ENCODE results near the gene GNPDA1. TPM values are rescaled to one million over a fixed set of nuclear protein-coding genes. Genes with fewer than 3 reads are reported as not detected.

The GNPDA1 gene
- total RNA-seq, 2 experiments from 2014 or later = 34.9 to 41.0 TPM

GRCh38 chr5:141965071-141965470 is 47.8 kb downstream of the GNPDA1 start:
- POLR2A ChIA-PET = no interaction called here
- Mint-ChIP-seq H3K27ac (no peak overlapping the region), H3K36me3 (ENCODE audit: low read depth) (peaks cover 2% of the 10 kb centered on the region), H3K9me3 (ENCODE audit: insufficient read depth) (no peaks in the 10 kb centered on the region), H3K4me1 (ENCODE audit: low read depth) (peaks cover 41% of the 10 kb centered on the region), H3K4me3 (no peak overlapping the region), H3K27me3 (ENCODE audit: low read depth) (no peaks in the 10 kb centered on the region)
- ATAC-seq (no peak), DNase-seq (no peak)
- CTCF ChIA-PET = interaction anchor here (1.1 to 1.9 kb wide), 2 partner anchors 79 to 273 kb away, joined by 3 to 9 read pairs; no protein-coding TSS in a partner anchor

GRCh38 chr5:141963701-141964100 is 49.1 kb downstream of the GNPDA1 start:
- no peak for DNase-seq
- peaks cover 48% of the 10 kb centered on the region for H3K4me1 Mint-ChIP-seq (ENCODE audit: low read depth)
- ATAC-seq = no peak
- H3K27ac Mint-ChIP-seq = no peak overlapping the region
- H3K27me3 Mint-ChIP-seq (ENCODE audit: low read depth) = no peaks in the 10 kb centered on the region
- H3K4me3 Mint-ChIP-seq = no peak overlapping the region
- CTCF ChIA-PET = interaction anchor here (0.5 to 1.9 kb wide), 9 partner anchors 27 to 272 kb away, joined by 3 to 9 read pairs (median 3); no protein-coding TSS in a partner anchor
- POLR2A ChIA-PET = interaction anchor here (0.6 kb wide), 1 partner anchor 53 kb away, joined by 3 read pairs; no protein-coding TSS in a partner anchor
- H3K9me3 Mint-ChIP-seq (ENCODE audit: insufficient read depth) = no peaks in the 10 kb centered on the region
- H3K36me3 Mint-ChIP-seq (ENCODE audit: low read depth) = no peaks in the 10 kb centered on the region

- ChIA-PET CTCF (interaction anchor here (0.7 to 6.9 kb wide), 76 partner anchors 9 to 369 kb away, joined by 3 to 224 read pairs (median 5); partner anchors contain the start of genes DELE1, FCHSD1, NDFIP1 and PCDH1), POLR2A (interaction anchor here (0.7 to 3.0 kb wide), 8 partner anchors 9 to 269 kb away, joined by 3 to 33 read pairs (median 6); partner anchors contain the start of genes DELE1 and RNF14)
- peak overlapping the region; percentile 86 for H3K27ac Mint-ChIP-seq
- peaks cover 58% of the 10 kb centered on the region for H3K4me1 Mint-ChIP-seq (ENCODE audit: low read depth)
- DNase-seq (no peak), ATAC-seq (no peak)
- peak overlapping the region; percentile 40 for H3K4me3 Mint-ChIP-seq
- H3K9me3 Mint-ChIP-seq (ENCODE audit: insufficient read depth) = no peaks in the 10 kb centered on the region
- no peaks in the 10 kb centered on the region for H3K36me3 Mint-ChIP-seq (ENCODE audit: low read depth)
- no peaks in the 10 kb centered on the region for H3K27me3 Mint-ChIP-seq (ENCODE audit: low read depth)
Measured at GRCh38 chr5:141961466-141961865, 51.4 kb downstream of the GNPDA1 start.

- peak overlapping the region; percentile 86 for H3K27ac Mint-ChIP-seq
- H3K9me3 Mint-ChIP-seq (ENCODE audit: insufficient read depth) = no peaks in the 10 kb centered on the region
- no peaks in the 10 kb centered on the region for H3K36me3 Mint-ChIP-seq (ENCODE audit: low read depth)
- ATAC-seq (peak; percentile 92), DNase-seq (peak; percentile 96)
- no peaks in the 10 kb centered on the region for H3K27me3 Mint-ChIP-seq (ENCODE audit: low read depth)
- ChIA-PET POLR2A (interaction anchor here (0.7 to 3.0 kb wide), 13 partner anchors 9 to 277 kb away, joined by 3 to 33 read pairs (median 4); partner anchors contain the start of genes DELE1 and RNF14), CTCF (interaction anchor here (0.6 to 6.9 kb wide), 81 partner anchors 8 to 417 kb away, joined by 3 to 224 read pairs (median 5); partner anchors contain the start of genes DELE1, FCHSD1, NDFIP1 and PCDH1)
- H3K4me3 Mint-ChIP-seq = peak overlapping the region; percentile 40
- H3K4me1 Mint-ChIP-seq (ENCODE audit: low read depth) = peaks cover 58% of the 10 kb centered on the region
Measured at GRCh38 chr5:141960449-141961323, 52.1 kb downstream of the GNPDA1 start.

GRCh38 chr5:141960018-141960417 is 52.8 kb downstream of the GNPDA1 start:
- no peaks in the 10 kb centered on the region for H3K27me3 Mint-ChIP-seq (ENCODE audit: low read depth)

GRCh38 chr5:141958546-141959172 is 54.2 kb downstream of the GNPDA1 start:
- Mint-ChIP-seq H3K4me1 (ENCODE audit: low read depth) (peaks cover 66% of the 10 kb centered on the region), H3K4me3 (peak overlapping the region; percentile 60), H3K27me3 (ENCODE audit: low read depth) (no peaks in the 10 kb centered on the region), H3K27ac (peak overlapping the region; percentile 82), H3K9me3 (ENCODE audit: insufficient read depth) (no peaks in the 10 kb centered on the region), H3K36me3 (ENCODE audit: low read depth) (no peaks in the 10 kb centered on the region)
- DNase-seq = no peak
- no peak for ATAC-seq
- ChIA-PET POLR2A (interaction anchor here (2.8 to 3.0 kb wide), 2 partner anchors 10 to 35 kb away, joined by 12 to 30 read pairs; partner anchors contain the start of genes DELE1 and RNF14), CTCF (interaction anchor here (1.1 to 6.9 kb wide), 12 partner anchors 12 to 294 kb away, joined by 3 to 224 read pairs (median 20); partner anchors contain the start of genes DELE1, PCDH1 and RNF14)

More at GRCh38 chr5:141960018-141960417, 52.8 kb downstream of the GNPDA1 start:
- Mint-ChIP-seq H3K9me3 (ENCODE audit: insufficient read depth) (no peaks in the 10 kb centered on the region), H3K27ac (peak overlapping the region; percentile 68), H3K4me3 (no peak overlapping the region), H3K36me3 (ENCODE audit: low read depth) (no peaks in the 10 kb centered on the region), H3K4me1 (ENCODE audit: low read depth) (peaks cover 58% of the 10 kb centered on the region)
- ChIA-PET POLR2A (interaction anchor here (0.8 to 3.0 kb wide), 9 partner anchors 10 to 277 kb away, joined by 3 to 33 read pairs (median 5); partner anchors contain the start of genes DELE1 and RNF14), CTCF (interaction anchor here (0.6 to 6.9 kb wide), 59 partner anchors 11 to 418 kb away, joined by 3 to 224 read pairs (median 6); partner anchors contain the start of genes DELE1, FCHSD1, NDFIP1 and PCDH1)
- ATAC-seq (no peak), DNase-seq (peak; percentile 34)

GRCh38 chr5:141958113-141958512 is 54.7 kb downstream of the GNPDA1 start, which contains the start of gene PCDH12:
Gene PCDH12, minus strand, starts transcription at chr5:141958202. Its CDS starts 351 bp downstream, at chr5:141957851.
- peak; percentile 48 for DNase-seq
- no peaks in the 10 kb centered on the region for H3K36me3 Mint-ChIP-seq (ENCODE audit: low read depth)
- peak within 1 kb of the TSS; percentile 82 for H3K27ac Mint-ChIP-seq
- H3K9me3 Mint-ChIP-seq (ENCODE audit: insufficient read depth) = no peaks in the 10 kb centered on the region
- no peaks in the 10 kb centered on the region for H3K27me3 Mint-ChIP-seq (ENCODE audit: low read depth)
- CTCF ChIA-PET = interaction anchor here (1.1 to 6.9 kb wide), 12 partner anchors 13 to 294 kb away, joined by 3 to 224 read pairs (median 20); partner anchors contain the start of genes DELE1, PCDH1 and RNF14
- POLR2A ChIA-PET = interaction anchor here (2.8 to 3.0 kb wide), 2 partner anchors 11 to 35 kb away, joined by 12 to 30 read pairs; partner anchors contain the start of genes DELE1 and RNF14
- peaks cover 66% of the 10 kb centered on the region for H3K4me1 Mint-ChIP-seq (ENCODE audit: low read depth)
- ATAC-seq = peak; percentile 49
- H3K4me3 Mint-ChIP-seq = peak within 1 kb of the TSS; percentile 60

- CTCF ChIA-PET = interaction anchor here (1.1 to 6.9 kb wide), 12 partner anchors 13 to 293 kb away, joined by 3 to 224 read pairs (median 20); partner anchors contain the start of genes DELE1, PCDH1 and RNF14
- no peaks in the 10 kb centered on the region for H3K27me3 Mint-ChIP-seq (ENCODE audit: low read depth)
- H3K27ac Mint-ChIP-seq = peak overlapping the region; percentile 82
- POLR2A ChIA-PET = interaction anchor here (2.8 to 3.0 kb wide), 2 partner anchors 12 to 34 kb away, joined by 12 to 30 read pairs; partner anchors contain the start of genes DELE1 and RNF14
- DNase-seq (no peak), ATAC-seq (no peak)
- H3K4me1 Mint-ChIP-seq (ENCODE audit: low read depth) = peaks cover 64% of the 10 kb centered on the region
- H3K4me3 Mint-ChIP-seq = peak overlapping the region; percentile 60
- no peaks in the 10 kb centered on the region for H3K9me3 Mint-ChIP-seq (ENCODE audit: insufficient read depth)
- H3K36me3 Mint-ChIP-seq (ENCODE audit: low read depth) = no peaks in the 10 kb centered on the region
Measured at GRCh38 chr5:141957367-141957996, 55.3 kb downstream of the GNPDA1 start.

GRCh38 chr5:141954194-141954593 is 58.6 kb downstream of the GNPDA1 start:
- Mint-ChIP-seq H3K9me3 (ENCODE audit: insufficient read depth) (no peaks in the 10 kb centered on the region), H3K27me3 (ENCODE audit: low read depth) (no peaks in the 10 kb centered on the region), H3K36me3 (ENCODE audit: low read depth) (no peaks in the 10 kb centered on the region), H3K4me1 (ENCODE audit: low read depth) (peaks cover 50% of the 10 kb centered on the region), H3K4me3 (no peak overlapping the region), H3K27ac (no peak overlapping the region)
- DNase-seq = no peak
- ATAC-seq = no peak
- POLR2A ChIA-PET = no interaction called here
- CTCF ChIA-PET = interaction anchor here (0.9 to 3.3 kb wide), 6 partner anchors 15 to 303 kb away, joined by 3 to 13 read pairs (median 3); partner anchors contain the start of genes FCHSD1 and RNF14

GRCh38 chr5:141952020-141952419 is 60.8 kb downstream of the GNPDA1 start:
- DNase-seq (no peak), ATAC-seq (no peak)
- H3K4me1 Mint-ChIP-seq (ENCODE audit: low read depth) = peaks cover 30% of the 10 kb centered on the region
- no peak overlapping the region for H3K4me3 Mint-ChIP-seq
- POLR2A ChIA-PET = no interaction called here
- no peak overlapping the region for H3K27ac Mint-ChIP-seq
- no peaks in the 10 kb centered on the region for H3K36me3 Mint-ChIP-seq (ENCODE audit: low read depth)
- H3K9me3 Mint-ChIP-seq (ENCODE audit: insufficient read depth) = no peaks in the 10 kb centered on the region
- CTCF ChIA-PET = interaction anchor here (0.9 to 5.0 kb wide), 4 partner anchors 9 to 28 kb away, joined by 3 to 30 read pairs (median 8); partner anchors contain the start of genes DELE1 and RNF14
- no peaks in the 10 kb centered on the region for H3K27me3 Mint-ChIP-seq (ENCODE audit: low read depth)
